CD14-positive monocyte (primary cell): Measurements from ENCODE around the gene CALHM4. TPM values are rescaled to one million over a fixed set of nuclear protein-coding genes. Genes with fewer than 3 reads are reported as not detected.

Experiments used
- DNase-seq, 3 donors: peaks; one replicate each; pipeline ENCODE4 v3.0.0-alpha.2; 2011 to 2022
- H2AFZ ChIP-seq: 2 replicates; pipeline ENCODE4 v1.6.0; 2012; ENCODE audit warnings: mild to moderate bottlenecking, low read depth, low read length, inconsistent platforms; ENCODE audit not compliant: insufficient read depth, poor library complexity, severe bottlenecking
- H3K27ac ChIP-seq, 2 donors: 1 replicate in 1 of 2; 2 replicates in 1 of 2; pipeline ENCODE4 v1.5.1; 2012 to 2013; ENCODE audit warnings: low read length in 2 of 2, control low read depth in 1 of 2, inconsistent platforms in 1 of 2, low read depth in 1 of 2, mild to moderate bottlenecking in 1 of 2
- H3K27me3 ChIP-seq, 2 donors: one replicate each; pipeline versions ENCODE4 v1.6.0 to v1.6.1; 2011 to 2013; ENCODE audit warnings: low read length in 2 of 2; ENCODE audit not compliant: control insufficient read depth in 2 of 2, insufficient read depth in 2 of 2
- H3K36me3 ChIP-seq, 2 donors: replicated peaks in 1 of 2; 1 replicate in 1 of 2; 2 replicates in 1 of 2; pipeline versions ENCODE4 v1.5.1 to v1.6.1; 2012 to 2013; ENCODE audit warnings: low read length in 2 of 2, control low read depth in 1 of 2, inconsistent platforms in 1 of 2, mild to moderate bottlenecking in 1 of 2; ENCODE audit not compliant: insufficient read depth in 2 of 2, control insufficient read depth in 1 of 2
- H3K4me1 ChIP-seq, 2 donors: 1 replicate in 1 of 2; 2 replicates in 1 of 2; pipeline versions ENCODE4 v1.5.1 to v1.6.1; 2012 to 2013; ENCODE audit warnings: low read length in 2 of 2, control low read depth in 1 of 2, inconsistent platforms in 1 of 2, mild to moderate bottlenecking in 1 of 2, moderate library complexity in 1 of 2; ENCODE audit not compliant: insufficient read depth in 2 of 2, control insufficient read depth in 1 of 2
- H3K4me2 ChIP-seq: replicated peaks from 2 replicates; pipeline ENCODE3; 2012; ENCODE audit warnings: low read length, moderate library complexity, mild to moderate bottlenecking; ENCODE audit not compliant: poor library complexity, severe bottlenecking; ENCODE audit errors: extremely low read depth
- H3K4me3 ChIP-seq, 3 experiments: fragments of 200-600 bp in 1 of 3; sonication (generic) in 1 of 3; replicated peaks in 1 of 3; 1 replicate in 2 of 3; 2 replicates in 1 of 3; pipeline ENCODE4 v1.5.1; 2011 to 2013; ENCODE audit warnings: low read length in 3 of 3, mild to moderate bottlenecking in 3 of 3, control low read depth in 2 of 3, low read depth in 2 of 3, inconsistent platforms in 1 of 3, moderate library complexity in 1 of 3
- H3K79me2 ChIP-seq: 2 replicates; pipeline ENCODE4 v1.6.0; 2012; ENCODE audit warnings: mild to moderate bottlenecking, control low read depth, inconsistent platforms, low read length, moderate library complexity; ENCODE audit not compliant: insufficient read depth
- H3K9ac ChIP-seq: 2 replicates; pipeline ENCODE4 v1.6.0; 2017; ENCODE audit warnings: low read length, mild to moderate bottlenecking; ENCODE audit not compliant: insufficient read depth, poor library complexity, severe bottlenecking
- H3K9me3 ChIP-seq, 2 donors: replicated peaks in 1 of 2; 1 replicate in 1 of 2; 2 replicates in 1 of 2; pipeline versions ENCODE4 v1.5.1 to v1.6.1; 2012 to 2013; ENCODE audit warnings: low read length in 2 of 2, control low read depth in 1 of 2; ENCODE audit not compliant: control insufficient read depth in 1 of 2, insufficient read depth in 1 of 2
- H4K20me1 ChIP-seq: 2 replicates; pipeline ENCODE4 v1.6.0; 2012; ENCODE audit warnings: mild to moderate bottlenecking, low read length, control low read depth, moderate library complexity; ENCODE audit not compliant: insufficient read depth
- H3K27ac Mint-ChIP-seq, 7 donors: one replicate each; pipeline ENCODE4 v1.8.0; 2020; ENCODE audit warnings: mild to moderate bottlenecking in 7 of 7, mixed read lengths in 7 of 7, moderate library complexity in 6 of 7, inconsistent platforms in 2 of 7
- H3K27me3 Mint-ChIP-seq, 3 donors: one replicate each; pipeline ENCODE4 v1.8.0; 2021 to 2022; ENCODE audit warnings: low read depth in 3 of 3, mild to moderate bottlenecking in 3 of 3, mixed read lengths in 3 of 3, moderate library complexity in 3 of 3, inconsistent platforms in 1 of 3
- H3K36me3 Mint-ChIP-seq, 2 donors: one replicate each; pipeline ENCODE4 v1.8.0; 2020; ENCODE audit warnings: mixed read lengths in 2 of 2, inconsistent platforms in 1 of 2, mild to moderate bottlenecking in 1 of 2
- H3K4me1 Mint-ChIP-seq: one replicate; pipeline ENCODE4 v1.8.0; 2020; ENCODE audit warnings: mild to moderate bottlenecking, mixed read lengths
- H3K4me3 Mint-ChIP-seq, 2 donors: one replicate each; pipeline ENCODE4 v1.8.0; 2020; ENCODE audit warnings: mild to moderate bottlenecking in 2 of 2, mixed read lengths in 2 of 2, moderate library complexity in 1 of 2
- H3K9me3 Mint-ChIP-seq, 7 donors: one replicate each; pipeline ENCODE4 v1.8.0; 2020 to 2022; ENCODE audit warnings: mixed read lengths in 7 of 7, mild to moderate bottlenecking in 6 of 7, moderate library complexity in 6 of 7, inconsistent platforms in 2 of 7
- WGBS: methylation state at CpG from one replicate; pipeline ENCODE4 v1.1.5; 2013; ENCODE audit warnings: missing lambda C conversion rate; ENCODE audit not compliant: insufficient coverage; 5-methylcytosine and 5-hydroxymethylcytosine counted together
- intact Hi-C, 2 donors: fragments of 100-400 bp; cut with micrococcal nuclease; formaldehyde crosslinking; loops; one replicate each; pipeline versions ENCODE4 v1.15.0 to v1.15.1; 2023
- polyA plus RNA-seq, 3 donors: library from polyadenylated mRNA; depleted of rRNA in 1 of 3; unstranded in 2 of 3; stranded (reverse) in 1 of 3; fragments of 300-500 nt in 2 of 3; fragments of >200 nt in 1 of 3; fragmentation: Illumina TruSeq in 2 of 3; gene quantifications; 1 replicate in 2 of 3; 2 replicates in 1 of 3; pipeline ENCODE4 v1.2.3, GENCODE V29; 2012 to 2021
- TF ChIP-seq, protein P1 (sequence below): fragments of 200-600 bp; IDR thresholded peaks from one replicate; pipeline ENCODE4 v1.8.0; 2022; ENCODE audit warnings: antibody characterized with exemption, mild to moderate bottlenecking

The CALHM4 gene
- polyA plus RNA-seq, 3 donors: not detected

DNA sequence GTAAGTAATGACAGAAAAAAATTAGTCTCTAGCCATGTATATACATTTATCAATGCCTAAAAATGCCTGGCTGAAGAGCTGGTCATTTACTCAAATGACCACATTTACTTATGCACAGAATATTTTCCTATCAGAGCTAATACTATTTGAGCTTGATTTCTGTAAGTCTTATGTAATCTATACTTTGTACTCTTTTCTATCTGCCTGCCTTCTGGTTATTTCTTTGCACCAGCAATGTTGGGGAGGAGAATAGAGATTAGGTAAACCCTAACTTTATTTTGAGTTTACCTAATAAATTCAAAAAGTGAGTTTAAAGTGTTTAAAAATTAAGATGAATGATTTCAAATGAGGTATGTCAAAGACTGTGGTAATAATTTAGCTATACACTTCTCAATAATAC is 38.4 kb upstream of the CALHM4 start:
- H3K4me1 Mint-ChIP-seq: peaks cover 12% of the 10 kb centered on the region
- Histone ChIP-seq H3K4me1 (peaks cover 7% of the 10 kb centered on the region in 2 donors), H2AFZ (no peak overlapping the region), H3K27me3 (no peaks in the 10 kb centered on the region), H3K36me3 (no peaks in the 10 kb centered on the region), H4K20me1 (no peaks in the 10 kb centered on the region), H3K9me3 (no peaks in the 10 kb centered on the region), H3K27ac (no peak overlapping the region), H3K4me2 (no peak overlapping the region), H3K79me2 (no peaks in the 10 kb centered on the region), H3K9ac (no peak overlapping the region), H3K4me3 (no peak overlapping the region)
- no peak for DNase-seq
- H3K27ac Mint-ChIP-seq: no peak overlapping the region
- H3K4me3 Mint-ChIP-seq: no peak overlapping the region
- intact Hi-C loops: no loop called here
- TF ChIP-seq, protein P1, sequence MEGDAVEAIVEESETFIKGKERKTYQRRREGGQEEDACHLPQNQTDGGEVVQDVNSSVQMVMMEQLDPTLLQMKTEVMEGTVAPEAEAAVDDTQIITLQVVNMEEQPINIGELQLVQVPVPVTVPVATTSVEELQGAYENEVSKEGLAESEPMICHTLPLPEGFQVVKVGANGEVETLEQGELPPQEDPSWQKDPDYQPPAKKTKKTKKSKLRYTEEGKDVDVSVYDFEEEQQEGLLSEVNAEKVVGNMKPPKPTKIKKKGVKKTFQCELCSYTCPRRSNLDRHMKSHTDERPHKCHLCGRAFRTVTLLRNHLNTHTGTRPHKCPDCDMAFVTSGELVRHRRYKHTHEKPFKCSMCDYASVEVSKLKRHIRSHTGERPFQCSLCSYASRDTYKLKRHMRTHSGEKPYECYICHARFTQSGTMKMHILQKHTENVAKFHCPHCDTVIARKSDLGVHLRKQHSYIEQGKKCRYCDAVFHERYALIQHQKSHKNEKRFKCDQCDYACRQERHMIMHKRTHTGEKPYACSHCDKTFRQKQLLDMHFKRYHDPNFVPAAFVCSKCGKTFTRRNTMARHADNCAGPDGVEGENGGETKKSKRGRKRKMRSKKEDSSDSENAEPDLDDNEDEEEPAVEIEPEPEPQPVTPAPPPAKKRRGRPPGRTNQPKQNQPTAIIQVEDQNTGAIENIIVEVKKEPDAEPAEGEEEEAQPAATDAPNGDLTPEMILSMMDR: no peak
- H3K9me3 Mint-ChIP-seq: peaks cover 0 to 3% (median 0%) of the 10 kb centered on the region in 7 donors
- no peaks in the 10 kb centered on the region for H3K36me3 Mint-ChIP-seq
- H3K27me3 Mint-ChIP-seq: peaks cover 0 to 2% (median 2%) of the 10 kb centered on the region in 3 donors

DNA sequence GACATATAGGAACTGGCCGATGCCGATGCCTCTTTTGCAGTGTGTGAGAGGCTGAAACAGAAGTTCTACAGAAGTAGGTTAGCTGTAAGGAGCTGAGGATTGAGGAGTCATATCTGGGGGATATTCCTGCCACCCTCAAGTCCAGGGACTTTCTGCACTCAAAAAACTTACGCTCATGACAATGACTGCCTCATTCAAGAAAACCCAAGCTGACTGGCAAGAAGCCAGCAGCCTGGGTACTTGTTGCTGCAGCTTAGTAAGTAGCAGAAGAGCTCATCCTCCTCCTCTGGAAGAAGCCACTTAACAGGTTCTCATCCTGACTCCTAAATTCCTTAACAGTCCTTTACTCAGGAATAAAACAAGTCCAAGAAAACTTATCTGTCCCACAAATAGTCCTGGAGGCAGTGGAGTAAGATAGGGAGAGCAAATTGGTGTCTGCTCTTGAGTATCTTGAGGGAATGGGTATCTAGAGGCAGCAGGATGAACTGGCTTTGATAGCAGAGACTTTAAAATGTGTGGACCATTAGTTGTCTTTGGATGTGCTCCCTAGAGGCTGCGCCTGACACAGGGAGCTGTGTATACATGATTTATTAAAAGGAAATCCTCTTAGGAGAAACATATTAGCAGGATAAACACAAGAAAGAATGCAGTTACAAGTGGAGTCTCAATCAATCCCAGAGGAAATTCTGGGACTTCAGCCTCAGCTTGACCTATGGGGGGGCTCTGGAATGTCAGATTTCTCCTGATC is 34.8 kb upstream of the CALHM4 start:
- H3K27ac ChIP-seq: no peak overlapping the region
- no peaks in the 10 kb centered on the region for H3K27me3 ChIP-seq
- no peak overlapping the region for H3K4me2 ChIP-seq
- WGBS: 89% methylated on average over 3 of the region's 4 CpGs
- no peaks in the 10 kb centered on the region for H3K36me3 ChIP-seq
- peaks cover 0 to 3% (median 0%) of the 10 kb centered on the region in 7 donors for H3K9me3 Mint-ChIP-seq
- peaks cover 0 to 2% (median 0%) of the 10 kb centered on the region in 3 donors for H3K27me3 Mint-ChIP-seq
- DNase-seq: no peak
- TF ChIP-seq, protein P1: no peak
- intact Hi-C loops: no loop called here
- no peaks in the 10 kb centered on the region for H3K36me3 Mint-ChIP-seq
- peaks cover 4% of the 10 kb centered on the region for H3K4me1 Mint-ChIP-seq
- no peaks in the 10 kb centered on the region for H3K9me3 ChIP-seq
- H3K79me2 ChIP-seq: no peaks in the 10 kb centered on the region
- no peak overlapping the region for H3K4me3 ChIP-seq
- H4K20me1 ChIP-seq: no peaks in the 10 kb centered on the region
- no peak overlapping the region for H3K9ac ChIP-seq
- no peak overlapping the region for H3K27ac Mint-ChIP-seq
- no peak overlapping the region for H3K4me3 Mint-ChIP-seq
- peaks cover 3 to 7% of the 10 kb centered on the region in 2 donors for H3K4me1 ChIP-seq
- H2AFZ ChIP-seq: no peak overlapping the region
